Effector memory CD8-positive, alpha-beta T cell (primary cell): Measurements from ENCODE around the gene TAGLN3.

Experiments
- ATAC-seq: fragments of 150-1000 bp; cut with Tn5 transposase; replicated peaks from 2 replicates; pipeline ENCODE4 v1.10.0; 2021; ENCODE audit warnings: mild to moderate bottlenecking, moderate library complexity
- DNase-seq, 3 experiments: peaks; one replicate each; pipeline ENCODE4 v3.0.0; 2021
- H3K27ac Mint-ChIP-seq, 2 donors: one replicate each; pipeline ENCODE4 v1.8.0; 2022; ENCODE audit warnings: mild to moderate bottlenecking in 2 of 2, mixed read lengths in 2 of 2, moderate library complexity in 2 of 2
- H3K27me3 Mint-ChIP-seq, 2 donors: one replicate each; pipeline ENCODE4 v1.8.0; 2022; ENCODE audit warnings: mixed read lengths in 2 of 2
- H3K36me3 Mint-ChIP-seq: one replicate; pipeline ENCODE4 v1.8.0; 2022; ENCODE audit warnings: mild to moderate bottlenecking, moderate library complexity, mixed read lengths; ENCODE audit not compliant: insufficient read depth
- H3K4me1 Mint-ChIP-seq, 2 donors: one replicate each; pipeline ENCODE4 v1.8.0; 2022; ENCODE audit warnings: low read depth in 2 of 2, mixed read lengths in 2 of 2
- H3K4me3 Mint-ChIP-seq, 2 donors: one replicate each; pipeline ENCODE4 v1.8.0; 2022; ENCODE audit warnings: mild to moderate bottlenecking in 2 of 2, mixed read lengths in 2 of 2, moderate library complexity in 2 of 2
- H3K9me3 Mint-ChIP-seq, 2 donors: one replicate each; pipeline ENCODE4 v1.8.0; 2022; ENCODE audit warnings: mixed read lengths in 2 of 2

The TAGLN3 gene

GRCh38 chr3:111967068-111967467 is 31.7 kb upstream of the TAGLN3 start:
- H3K36me3 Mint-ChIP-seq = no peaks in the 10 kb centered on the region
- H3K27ac Mint-ChIP-seq = peak overlapping the region in 1 of 2 donors; percentile 22
- no peaks in the 10 kb centered on the region for H3K9me3 Mint-ChIP-seq
- ATAC-seq (no peak), DNase-seq (no peak)
- H3K4me1 Mint-ChIP-seq = peaks cover 3 to 4% of the 10 kb centered on the region in 2 donors
- no peak overlapping the region for H3K4me3 Mint-ChIP-seq
- no peaks in the 10 kb centered on the region for H3K27me3 Mint-ChIP-seq

GRCh38 chr3:111967651-111968274 is 31.0 kb upstream of the TAGLN3 start:
- DNase-seq (peak; percentile 77 to 80 (median 79)), ATAC-seq (peak; percentile 92)
- no peaks in the 10 kb centered on the region for H3K36me3 Mint-ChIP-seq
- no peaks in the 10 kb centered on the region for H3K27me3 Mint-ChIP-seq
- peak overlapping the region in 1 of 2 donors; percentile 22 for H3K27ac Mint-ChIP-seq
- H3K9me3 Mint-ChIP-seq = no peaks in the 10 kb centered on the region
- no peak overlapping the region for H3K4me3 Mint-ChIP-seq
- H3K4me1 Mint-ChIP-seq = peaks cover 3 to 4% of the 10 kb centered on the region in 2 donors

GRCh38 chr3:111968319-111969054 is 30.2 kb upstream of the TAGLN3 start:
- Mint-ChIP-seq H3K27me3 (no peaks in the 10 kb centered on the region), H3K9me3 (no peaks in the 10 kb centered on the region), H3K36me3 (no peaks in the 10 kb centered on the region), H3K4me3 (no peak overlapping the region), H3K4me1 (peaks cover 3 to 4% of the 10 kb centered on the region in 2 donors), H3K27ac (no peak overlapping the region)
- DNase-seq (no peak), ATAC-seq (no peak)

GRCh38 chr3:111970376-111970775 is 28.3 kb upstream of the TAGLN3 start:
- Mint-ChIP-seq H3K27me3 (no peaks in the 10 kb centered on the region), H3K9me3 (no peaks in the 10 kb centered on the region), H3K4me3 (no peak overlapping the region), H3K36me3 (no peaks in the 10 kb centered on the region), H3K27ac (no peak overlapping the region), H3K4me1 (peaks cover 3 to 4% of the 10 kb centered on the region in 2 donors)
- DNase-seq (no peak), ATAC-seq (no peak)

- ATAC-seq = no peak
- Mint-ChIP-seq H3K4me3 (no peak overlapping the region), H3K36me3 (no peaks in the 10 kb centered on the region), H3K4me1 (peaks cover 3 to 4% of the 10 kb centered on the region in 2 donors), H3K27me3 (no peaks in the 10 kb centered on the region), H3K27ac (no peak overlapping the region), H3K9me3 (no peaks in the 10 kb centered on the region)
- no peak for DNase-seq
Observed at GRCh38 chr3:111971533-111972130, 27.1 kb upstream of the TAGLN3 start.

- Mint-ChIP-seq H3K27me3 (no peaks in the 10 kb centered on the region), H3K27ac (no peak overlapping the region), H3K4me1 (no peaks in the 10 kb centered on the region), H3K9me3 (no peaks in the 10 kb centered on the region), H3K36me3 (no peaks in the 10 kb centered on the region), H3K4me3 (no peak overlapping the region)
- no peak for ATAC-seq
- no peak for DNase-seq
Observed at GRCh38 chr3:111972891-111973290, 25.8 kb upstream of the TAGLN3 start.

- ATAC-seq (no peak), DNase-seq (no peak)
- Mint-ChIP-seq H3K27ac (no peak overlapping the region), H3K4me1 (peaks cover 8 to 14% of the 10 kb centered on the region in 2 donors), H3K27me3 (no peaks in the 10 kb centered on the region), H3K9me3 (no peaks in the 10 kb centered on the region), H3K36me3 (peaks cover 10% of the 10 kb centered on the region), H3K4me3 (no peak overlapping the region)
Observed at GRCh38 chr3:111975131-111975530, 23.6 kb upstream of the TAGLN3 start.

GRCh38 chr3:111976254-111976653 is 22.5 kb upstream of the TAGLN3 start:
- H3K9me3 Mint-ChIP-seq = no peaks in the 10 kb centered on the region
- no peak for DNase-seq
- H3K4me1 Mint-ChIP-seq = peaks cover 11 to 15% of the 10 kb centered on the region in 2 donors
- no peaks in the 10 kb centered on the region for H3K27me3 Mint-ChIP-seq
- ATAC-seq = no peak
- H3K36me3 Mint-ChIP-seq = peaks cover 10% of the 10 kb centered on the region
- H3K4me3 Mint-ChIP-seq = no peak overlapping the region
- H3K27ac Mint-ChIP-seq = no peak overlapping the region

- H3K4me3 Mint-ChIP-seq = peak within 1 kb of the TSS; percentile 77 to 94
- peak; percentile 92 for ATAC-seq
- H3K27me3 Mint-ChIP-seq = no peaks in the 10 kb centered on the region
- DNase-seq = peak; percentile 91 to 95 (median 93)
- peaks cover 14 to 19% of the 10 kb centered on the region in 2 donors for H3K4me1 Mint-ChIP-seq
- peaks cover 13% of the 10 kb centered on the region for H3K36me3 Mint-ChIP-seq
- H3K27ac Mint-ChIP-seq = peak within 1 kb of the TSS; percentile 91 to 94
- no peaks in the 10 kb centered on the region for H3K9me3 Mint-ChIP-seq
Observed at GRCh38 chr3:111978583-111979433, 19.9 kb upstream of the TAGLN3 start, which contains the start of gene ABHD10. ABHD10 (plus strand) TSS chr3:111979026; CDS start chr3:111979062, 36 bp downstream.

- Mint-ChIP-seq H3K4me1 (peaks cover 15 to 24% of the 10 kb centered on the region in 2 donors), H3K36me3 (peaks cover 14% of the 10 kb centered on the region), H3K4me3 (peak overlapping the region; percentile 77 to 94), H3K9me3 (no peaks in the 10 kb centered on the region), H3K27ac (peak overlapping the region; percentile 91 to 94), H3K27me3 (no peaks in the 10 kb centered on the region)
- ATAC-seq (peak; percentile 39), DNase-seq (peak in 1 of 3 experiments; percentile 13)
Observed at GRCh38 chr3:111979434-111980038, 19.2 kb upstream of the TAGLN3 start.

- ATAC-seq = no peak
Observed at GRCh38 chr3:111980716-111981456, 17.8 kb upstream of the TAGLN3 start.

GRCh38 chr3:111981457-111981763 is 17.3 kb upstream of the TAGLN3 start:
- H3K27ac Mint-ChIP-seq = no peak overlapping the region
- peak overlapping the region in 1 of 2 donors; percentile 8 for H3K4me3 Mint-ChIP-seq
- ATAC-seq = no peak
- peaks cover 17% of the 10 kb centered on the region for H3K36me3 Mint-ChIP-seq
- H3K9me3 Mint-ChIP-seq = no peaks in the 10 kb centered on the region
- H3K27me3 Mint-ChIP-seq = no peaks in the 10 kb centered on the region
- H3K4me1 Mint-ChIP-seq = peaks cover 26 to 38% of the 10 kb centered on the region in 2 donors
- no peak for DNase-seq

More at GRCh38 chr3:111980716-111981456, 17.8 kb upstream of the TAGLN3 start:
- Mint-ChIP-seq H3K4me1 (peaks cover 26 to 37% of the 10 kb centered on the region in 2 donors), H3K4me3 (peak overlapping the region; percentile 77 to 94), H3K9me3 (no peaks in the 10 kb centered on the region), H3K36me3 (peaks cover 14% of the 10 kb centered on the region), H3K27me3 (no peaks in the 10 kb centered on the region), H3K27ac (no peak overlapping the region)
- DNase-seq = no peak
